ENCODE results near the gene WIPF3. TPM values are rescaled to one million over a fixed set of nuclear protein-coding genes. Genes with fewer than 3 reads are reported as not detected.

The WIPF3 gene
- total and polyA plus RNA-seq, 4 donors, result 0.10 to 0.23 (median 0.14) TPM; not detected in 1

DNA sequence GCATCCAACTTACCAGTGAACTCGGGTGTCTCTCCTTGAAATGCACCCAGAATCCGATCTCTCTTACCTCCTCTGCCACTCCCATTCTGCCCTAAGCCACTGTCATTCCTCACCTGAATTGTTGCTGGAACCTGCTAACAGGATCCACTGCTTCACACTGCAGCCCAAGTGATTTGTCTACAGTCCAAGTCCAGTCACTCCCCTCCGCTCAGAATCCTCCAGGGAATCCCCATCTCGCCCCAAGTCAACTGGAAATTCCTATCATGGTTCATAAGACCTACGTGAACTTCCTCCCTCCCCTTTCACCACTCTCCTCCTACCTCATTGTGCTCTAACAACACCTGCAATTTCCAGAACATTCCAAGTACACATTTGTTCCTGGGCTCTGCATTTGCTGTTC lies 92.0 kb downstream of the WIPF3 start:
- TF ChIP-seq, protein P1, sequence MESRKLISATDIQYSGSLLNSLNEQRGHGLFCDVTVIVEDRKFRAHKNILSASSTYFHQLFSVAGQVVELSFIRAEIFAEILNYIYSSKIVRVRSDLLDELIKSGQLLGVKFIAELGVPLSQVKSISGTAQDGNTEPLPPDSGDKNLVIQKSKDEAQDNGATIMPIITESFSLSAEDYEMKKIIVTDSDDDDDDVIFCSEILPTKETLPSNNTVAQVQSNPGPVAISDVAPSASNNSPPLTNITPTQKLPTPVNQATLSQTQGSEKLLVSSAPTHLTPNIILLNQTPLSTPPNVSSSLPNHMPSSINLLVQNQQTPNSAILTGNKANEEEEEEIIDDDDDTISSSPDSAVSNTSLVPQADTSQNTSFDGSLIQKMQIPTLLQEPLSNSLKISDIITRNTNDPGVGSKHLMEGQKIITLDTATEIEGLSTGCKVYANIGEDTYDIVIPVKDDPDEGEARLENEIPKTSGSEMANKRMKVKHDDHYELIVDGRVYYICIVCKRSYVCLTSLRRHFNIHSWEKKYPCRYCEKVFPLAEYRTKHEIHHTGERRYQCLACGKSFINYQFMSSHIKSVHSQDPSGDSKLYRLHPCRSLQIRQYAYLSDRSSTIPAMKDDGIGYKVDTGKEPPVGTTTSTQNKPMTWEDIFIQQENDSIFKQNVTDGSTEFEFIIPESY (IDR thresholded peaks at IDR 0.05), result no peak
- no peak for TF ChIP-seq FOXA1 (IDR thresholded peaks at IDR 0.05)
- TF ChIP-seq RAD21 (IDR thresholded peaks at IDR 0.05), result no peak
- Histone ChIP-seq H3K4me3 (ENCODE audit: low read depth in 1 of 3, low read length in 3 of 3) (no peak overlapping the region), H3K9ac (ENCODE audit: low read depth in 1 of 2, low read length in 2 of 2) (no peak overlapping the region), H3K27ac (ENCODE audit: low read depth in 1 of 2, low read length in 2 of 2) (no peak overlapping the region), H3K4me1 (ENCODE audit: control insufficient read depth in 4 of 4, insufficient read depth in 4 of 4, low read length in 3 of 4) (no peaks in the 10 kb centered on the region), H3K27me3 (ENCODE audit: control insufficient read depth in 4 of 4, insufficient read depth in 4 of 4, low read length in 3 of 4) (peaks cover 0 to 3% (median 0%) of the 10 kb centered on the region in 4 donors), H3K9me3 (ENCODE audit: control insufficient read depth in 4 of 4, low read length in 3 of 4) (peaks cover 0 to 5% (median under 1%) of the 10 kb centered on the region in 4 donors), H3K36me3 (ENCODE audit: control insufficient read depth in 4 of 4, insufficient read depth in 3 of 4, low read depth in 1 of 4, low read length in 3 of 4) (no peaks in the 10 kb centered on the region)
- WGBS, result 75% methylated on average over 5 of the region's 5 CpGs
- no peak for DNase-seq (ENCODE audit: low spot score)

- H3K27ac ChIP-seq (ENCODE audit: low read depth in 1 of 2, low read length in 2 of 2), result no peak overlapping the region
- DNase-seq (ENCODE audit: low spot score), result no peak
- H3K4me1 ChIP-seq (ENCODE audit: control insufficient read depth in 4 of 4, insufficient read depth in 4 of 4, low read length in 3 of 4), result no peaks in the 10 kb centered on the region
- H3K9me3 ChIP-seq (ENCODE audit: control insufficient read depth in 4 of 4, low read length in 3 of 4), result peaks cover 2 to 8% (median 2%) of the 10 kb centered on the region in 4 donors
- 53% methylated on average over 1 of the region's 1 CpG for WGBS
- H3K4me3 ChIP-seq (ENCODE audit: low read depth in 1 of 3, low read length in 3 of 3), result no peak overlapping the region
- TF ChIP-seq YY1 (IDR thresholded peaks at IDR 0.05), result no peak
- TF ChIP-seq EGR1 (IDR thresholded peaks at IDR 0.05; ENCODE audit: low read depth in 2 of 2), result no peak
- TF ChIP-seq RXRA (IDR thresholded peaks at IDR 0.05), result no peak
- TF ChIP-seq JUND (IDR thresholded peaks at IDR 0.05), result no peak
- TF ChIP-seq, protein P1 (IDR thresholded peaks at IDR 0.05), result no peak
- TF ChIP-seq, protein P2, sequence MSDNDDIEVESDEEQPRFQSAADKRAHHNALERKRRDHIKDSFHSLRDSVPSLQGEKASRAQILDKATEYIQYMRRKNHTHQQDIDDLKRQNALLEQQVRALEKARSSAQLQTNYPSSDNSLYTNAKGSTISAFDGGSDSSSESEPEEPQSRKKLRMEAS (IDR thresholded peaks at IDR 0.05), result no peak
- TF ChIP-seq NR2F2 (IDR thresholded peaks at IDR 0.05), result no peak
- no peak overlapping the region for H3K9ac ChIP-seq (ENCODE audit: low read depth in 1 of 2, low read length in 2 of 2)
- H3K36me3 ChIP-seq (ENCODE audit: control insufficient read depth in 4 of 4, insufficient read depth in 3 of 4, low read depth in 1 of 4, low read length in 3 of 4), result no peaks in the 10 kb centered on the region
- H3K27me3 ChIP-seq (ENCODE audit: control insufficient read depth in 4 of 4, insufficient read depth in 4 of 4, low read length in 3 of 4), result peaks cover 0 to 3% (median 0%) of the 10 kb centered on the region in 4 donors
Observed at GRCh38 chr7:29900745-29901144, 94.4 kb downstream of the WIPF3 start.

DNA sequence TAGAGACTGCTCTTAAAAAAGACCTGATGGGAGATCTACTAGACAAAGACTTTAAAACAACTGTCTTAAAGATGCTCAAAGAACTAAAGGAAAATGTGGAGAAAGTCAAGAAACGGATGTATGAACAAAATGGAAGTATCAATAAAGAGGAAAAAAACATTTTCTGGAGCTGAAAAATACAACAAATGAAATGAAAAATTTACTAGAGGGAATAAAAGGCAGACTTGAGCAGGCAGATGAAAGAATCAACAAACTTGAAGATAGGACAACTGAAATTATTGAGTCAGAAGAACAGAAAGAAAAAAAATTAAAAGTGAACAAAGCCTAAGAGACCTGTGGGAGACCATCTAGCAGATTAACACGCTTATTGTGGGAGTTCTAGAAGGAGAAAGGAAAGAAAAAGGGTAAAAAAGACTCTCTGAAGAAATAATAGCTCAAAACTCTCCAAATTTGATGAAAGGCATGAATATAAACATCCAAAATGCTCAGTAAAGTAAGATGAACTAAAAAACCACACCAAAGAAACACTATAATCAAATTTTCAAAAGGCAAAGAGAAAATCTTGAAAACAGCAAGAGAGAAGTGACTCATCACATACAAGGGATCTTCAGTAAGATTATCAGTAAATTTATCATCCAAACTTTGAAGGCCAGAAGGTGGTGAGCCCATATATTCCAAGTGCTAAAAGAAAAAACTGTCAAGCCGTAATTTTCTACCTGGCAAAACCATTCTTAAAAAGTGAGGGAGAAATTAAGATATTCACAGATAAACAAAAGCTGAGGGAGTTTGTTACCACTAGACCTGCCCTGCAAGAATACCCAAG lies 100.1 kb downstream of the WIPF3 start:
- H3K36me3 ChIP-seq (ENCODE audit: control insufficient read depth in 4 of 4, insufficient read depth in 3 of 4, low read depth in 1 of 4, low read length in 3 of 4), result no peaks in the 10 kb centered on the region
- H3K27me3 ChIP-seq (ENCODE audit: control insufficient read depth in 4 of 4, insufficient read depth in 4 of 4, low read length in 3 of 4), result no peaks in the 10 kb centered on the region
- H3K27ac ChIP-seq (ENCODE audit: low read depth in 1 of 2, low read length in 2 of 2), result no peak overlapping the region
- H3K4me1 ChIP-seq (ENCODE audit: control insufficient read depth in 4 of 4, insufficient read depth in 4 of 4, low read length in 3 of 4), result no peaks in the 10 kb centered on the region
- no peak overlapping the region for H3K9ac ChIP-seq (ENCODE audit: low read depth in 1 of 2, low read length in 2 of 2)
- TF ChIP-seq CTCF (IDR thresholded peaks at IDR 0.05; ENCODE audit: low read depth, low read length, missing input control), result no peak
- H3K9me3 ChIP-seq (ENCODE audit: control insufficient read depth in 4 of 4, low read length in 3 of 4), result peaks cover 1 to 10% (median 7%) of the 10 kb centered on the region in 4 donors
- 80% methylated on average over 3 of the region's 3 CpGs for WGBS
- no peak for DNase-seq (ENCODE audit: low spot score)
- no peak overlapping the region for H3K4me3 ChIP-seq (ENCODE audit: low read depth in 1 of 3, low read length in 3 of 3)

Measured in liver (tissue), 9 donors.